HFFc6 (cell line): ENCODE measurements around the gene RRP9. TPM values are rescaled to one million over a fixed set of nuclear protein-coding genes. Genes with fewer than 3 reads are reported as not detected.

Source experiments
- DNase-seq: peaks from one replicate; pipeline ENCODE4 v3.0.0-alpha.2; 2018
- H3K27ac Mint-ChIP-seq: 2 replicates; pipeline ENCODE4 v1.8.0; 2020; ENCODE audit warnings: mild to moderate bottlenecking, mixed read lengths
- H3K27me3 Mint-ChIP-seq: 2 replicates; pipeline ENCODE4 v1.8.0; 2021; ENCODE audit warnings: mild to moderate bottlenecking, moderate library complexity, mixed read lengths; ENCODE audit not compliant: insufficient read depth
- H3K36me3 Mint-ChIP-seq: 2 replicates; pipeline ENCODE4 v1.8.0; 2021; ENCODE audit warnings: low read depth, mixed read lengths
- H3K4me1 Mint-ChIP-seq: 2 replicates; pipeline ENCODE4 v1.8.0; 2020; ENCODE audit warnings: low read depth, mixed read lengths
- H3K4me3 Mint-ChIP-seq: 2 replicates; pipeline ENCODE4 v1.8.0; 2020; ENCODE audit warnings: mild to moderate bottlenecking, moderate library complexity, mixed read lengths
- H3K9me3 Mint-ChIP-seq: 2 replicates; pipeline ENCODE4 v1.8.0; 2020; ENCODE audit warnings: mild to moderate bottlenecking, mixed read lengths
- CTCF ChIP-seq: fragments of 200-600 bp; sonication (generic); IDR thresholded peaks from 2 replicates; pipeline ENCODE4 v1.5.0; 2021; ENCODE audit warnings: antibody characterized with exemption, mild to moderate bottlenecking
- total RNA-seq, 6 experiments: library from RNA; stranded (reverse); fragmentation: NEBNext Ultra II Directional; extraction: Animal tissue kit (Norgen Biotek cat#: 25700); gene quantifications; 2 replicates in 1 of 6; 3 replicates in 5 of 6; pipeline ENCODE4 v1.2.3, GENCODE V29; 2021

The RRP9 gene
- total RNA-seq, 6 experiments from 2014 or later, result 30.0 to 36.6 (median 32.5) TPM

GRCh38 chr3:51955175-51955892 lies 13.6 kb upstream of the RRP9 start, which contains the start of gene GPR62:
TSS of gene GPR62 (plus strand) at chr3:51955381. CDS start at chr3:51955653, 272 bp downstream.
- no peak for DNase-seq
- no peak for TF ChIP-seq CTCF
- Mint-ChIP-seq H3K27me3 (no peaks in the 10 kb centered on the region; the same call in none of the 2 replicates), H3K36me3 (peaks cover 5% of the 10 kb centered on the region; the same call in 1 of the 2 replicates), H3K4me3 (no peak within 1 kb of the TSS), H3K4me1 (peaks cover 20% of the 10 kb centered on the region), H3K27ac (no peak within 1 kb of the TSS), H3K9me3 (no peaks in the 10 kb centered on the region)

DNA sequence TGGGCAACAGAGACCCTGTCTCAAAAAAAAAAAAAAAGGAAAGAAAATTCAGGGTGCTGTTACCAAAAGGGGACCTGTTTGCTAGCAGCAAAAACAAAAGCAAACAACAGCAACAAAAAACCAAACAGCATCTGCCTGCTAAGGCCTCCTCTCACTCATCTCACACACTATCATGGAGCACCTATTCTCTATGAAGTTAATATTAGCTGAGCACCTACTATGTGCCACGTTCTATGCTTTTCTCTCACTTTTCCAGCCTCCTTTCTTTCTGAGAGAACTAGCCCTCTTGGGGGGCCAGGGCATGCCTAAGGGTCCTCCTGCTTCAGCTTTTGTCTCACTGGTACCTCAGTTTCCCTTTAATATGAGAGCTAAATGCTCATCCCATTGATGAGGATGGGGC lies 13.0 kb upstream of the RRP9 start:
- Mint-ChIP-seq H3K27me3 (no peaks in the 10 kb centered on the region; the same call in none of the 2 replicates), H3K9me3 (no peaks in the 10 kb centered on the region), H3K4me1 (peaks cover 20% of the 10 kb centered on the region), H3K36me3 (peaks cover 5% of the 10 kb centered on the region; the same call in 1 of the 2 replicates), H3K27ac (no peak overlapping the region), H3K4me3 (no peak overlapping the region)
- DNase-seq, result no peak
- TF ChIP-seq CTCF, result no peak

DNA sequence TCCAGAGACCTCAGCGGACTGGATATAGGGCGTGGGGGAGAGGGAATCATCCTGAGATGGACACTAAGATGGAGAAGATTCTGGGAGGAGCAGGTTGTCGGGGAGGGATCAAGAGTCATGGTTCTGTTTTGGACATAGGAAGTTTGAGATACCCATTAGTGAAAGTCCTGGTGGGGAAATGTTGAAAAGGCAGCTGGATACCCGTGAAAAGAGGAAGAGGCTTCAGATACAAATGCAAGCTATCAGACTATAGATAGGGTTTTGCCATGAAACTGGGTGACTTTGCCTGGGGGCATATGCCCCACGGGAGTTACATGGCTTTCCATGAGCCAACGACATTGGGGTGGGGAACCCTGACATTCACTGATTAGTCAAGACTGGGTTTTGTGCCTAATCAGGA lies 12.4 kb upstream of the RRP9 start:
- peaks cover 5% of the 10 kb centered on the region; the same call in 1 of the 2 replicates for H3K36me3 Mint-ChIP-seq
- H3K4me1 Mint-ChIP-seq, result peaks cover 20% of the 10 kb centered on the region
- no peak for TF ChIP-seq CTCF
- H3K9me3 Mint-ChIP-seq, result no peaks in the 10 kb centered on the region
- H3K4me3 Mint-ChIP-seq, result no peak overlapping the region
- no peaks in the 10 kb centered on the region; the same call in none of the 2 replicates for H3K27me3 Mint-ChIP-seq
- no peak for DNase-seq
- peak overlapping the region; percentile 53; the same call in 1 of the 2 replicates for H3K27ac Mint-ChIP-seq

GRCh38 chr3:51953445-51953844 lies 11.7 kb upstream of the RRP9 start:
- peak; percentile 71 for DNase-seq
- Mint-ChIP-seq H3K27ac (peak overlapping the region; percentile 53), H3K9me3 (no peaks in the 10 kb centered on the region), H3K4me3 (no peak overlapping the region), H3K36me3 (peaks cover 4% of the 10 kb centered on the region; the same call in 1 of the 2 replicates), H3K27me3 (no peaks in the 10 kb centered on the region; the same call in none of the 2 replicates), H3K4me1 (peaks cover 20% of the 10 kb centered on the region)
- no peak for TF ChIP-seq CTCF

GRCh38 chr3:51950899-51951298 lies 9.2 kb upstream of the RRP9 start:
- no peak overlapping the region for H3K4me3 Mint-ChIP-seq
- no peak for TF ChIP-seq CTCF
- no peaks in the 10 kb centered on the region; the same call in none of the 2 replicates for H3K27me3 Mint-ChIP-seq
- no peak for DNase-seq
- H3K36me3 Mint-ChIP-seq, result no peaks in the 10 kb centered on the region
- no peaks in the 10 kb centered on the region for H3K9me3 Mint-ChIP-seq
- no peak overlapping the region for H3K27ac Mint-ChIP-seq
- peaks cover 20% of the 10 kb centered on the region for H3K4me1 Mint-ChIP-seq
